NCI-H2196 (cell line): ENCODE data around the gene MINDY2.
"Not testable (repeated sequence)": the region's sequence is repeated elsewhere in the genome, so short reads cannot be mapped to it uniquely, and the experiment has no call there.

Experiments used
- DNase-seq: peaks from one replicate; lab custom pipeline; 2025; ENCODE audit not compliant: unreplicated experiment; lab: John Stamatoyannopoulos, UW

MINDY2 gene

GRCh38 chr15:58797505-58797904 lies 26.4 kb downstream of the MINDY2 start:
- DNase-seq: no peak

GRCh38 chr15:58805095-58805494 lies 34.0 kb downstream of the MINDY2 start:
- DNase-seq: no peak

GRCh38 chr15:58823267-58823666 lies 52.2 kb downstream of the MINDY2 start:
- DNase-seq: not testable (repeated sequence)

- DNase-seq: no peak
Measured at GRCh38 chr15:58830556-58830955, 59.5 kb downstream of the MINDY2 start.

- not testable (repeated sequence) for DNase-seq
Measured at GRCh38 chr15:58833681-58834426, 62.8 kb downstream of the MINDY2 start.

GRCh38 chr15:58839485-58839884 lies 68.4 kb downstream of the MINDY2 start:
- no peak for DNase-seq

GRCh38 chr15:58840048-58840447 lies 68.9 kb downstream of the MINDY2 start:
- no peak for DNase-seq

GRCh38 chr15:58842713-58843396 lies 71.8 kb downstream of the MINDY2 start:
- DNase-seq: no peak

- not testable (repeated sequence) for DNase-seq
Measured at GRCh38 chr15:58851205-58851604, 80.1 kb downstream of the MINDY2 start.

GRCh38 chr15:58852347-58852746 lies 81.2 kb downstream of the MINDY2 start:
- no peak for DNase-seq

- DNase-seq: no peak
Measured at GRCh38 chr15:58854593-58854992, 83.5 kb downstream of the MINDY2 start.

GRCh38 chr15:58856086-58856485 lies 85.0 kb downstream of the MINDY2 start:
- DNase-seq: no peak

GRCh38 chr15:58856621-58857020 lies 85.5 kb downstream of the MINDY2 start:
- not testable (repeated sequence) for DNase-seq

- DNase-seq: no peak
Measured at GRCh38 chr15:58862326-58862725, 91.2 kb downstream of the MINDY2 start.

GRCh38 chr15:58864602-58865424 lies 93.7 kb downstream of the MINDY2 start:
- DNase-seq: no peak

GRCh38 chr15:58865425-58865880 lies 94.4 kb downstream of the MINDY2 start:
- DNase-seq: no peak

- DNase-seq: no peak
Measured at GRCh38 chr15:58867926-58868325, 96.8 kb downstream of the MINDY2 start.

GRCh38 chr15:58870451-58870850 lies 99.3 kb downstream of the MINDY2 start:
- DNase-seq: no peak

GRCh38 chr15:58873267-58873666 lies 102.2 kb downstream of the MINDY2 start:
- no peak for DNase-seq

- no peak for DNase-seq
Measured at GRCh38 chr15:58875343-58875742, 104.2 kb downstream of the MINDY2 start.

GRCh38 chr15:58876306-58877106 lies 105.4 kb downstream of the MINDY2 start:
- DNase-seq: no peak
